HG03095 (cell line): ENCODE measurements around the gene MRC2.
"Not testable (repeated sequence)": the region's sequence is repeated elsewhere in the genome, so short reads cannot be mapped to it uniquely, and the experiment has no call there.

Experiments used
- ATAC-seq: cut with Tn5 transposase; IDR thresholded peaks from one replicate; pipeline ENCODE4 v1.9.1; 2021; ENCODE audit warnings: moderate library complexity; ENCODE audit not compliant: unreplicated experiment

Gene MRC2

GRCh38 chr17:62627219-62627903 is at the start of gene MRC2:
Gene MRC2 (plus strand): TSS chr17:62627670. CDS start chr17:62627803, 133 bp downstream.
- no peak for ATAC-seq

- ATAC-seq = no peak
These were observed 48.5 kb upstream of the MRC2 start for GRCh38 chr17:62578757-62579487.

GRCh38 chr17:62580947-62581346 is 46.5 kb upstream of the MRC2 start:
- no peak for ATAC-seq

GRCh38 chr17:62581764-62582163 is 45.7 kb upstream of the MRC2 start:
- ATAC-seq = no peak

GRCh38 chr17:62587554-62587953 is 39.9 kb upstream of the MRC2 start:
- ATAC-seq = no peak

GRCh38 chr17:62588109-62588508 is 39.4 kb upstream of the MRC2 start:
- ATAC-seq = no peak

GRCh38 chr17:62591333-62591732 is 36.1 kb upstream of the MRC2 start:
- no peak for ATAC-seq

GRCh38 chr17:62591822-62592221 is 35.6 kb upstream of the MRC2 start:
- ATAC-seq = not testable (repeated sequence)

GRCh38 chr17:62592341-62593099 is 35.0 kb upstream of the MRC2 start:
- no peak for ATAC-seq

GRCh38 chr17:62595484-62595883 is 32.0 kb upstream of the MRC2 start:
- no peak for ATAC-seq

GRCh38 chr17:62596662-62597061 is 30.8 kb upstream of the MRC2 start:
- no peak for ATAC-seq

- ATAC-seq = no peak
These were observed 30.3 kb upstream of the MRC2 start for GRCh38 chr17:62597150-62597549.

GRCh38 chr17:62597920-62598319 is 29.6 kb upstream of the MRC2 start:
- ATAC-seq = no peak

GRCh38 chr17:62599964-62600657 is 27.4 kb upstream of the MRC2 start:
- no peak for ATAC-seq

GRCh38 chr17:62600805-62601204 is 26.7 kb upstream of the MRC2 start:
- ATAC-seq = no peak

GRCh38 chr17:62601471-62601870 is 26.0 kb upstream of the MRC2 start:
- no peak for ATAC-seq

- not testable (repeated sequence) for ATAC-seq
These were observed 23.7 kb upstream of the MRC2 start for GRCh38 chr17:62603783-62604182.

- ATAC-seq = no peak
These were observed 21.9 kb upstream of the MRC2 start for GRCh38 chr17:62605588-62605987.

GRCh38 chr17:62611292-62611691 is 16.2 kb upstream of the MRC2 start:
- peak; percentile 75 for ATAC-seq

- ATAC-seq = no peak
These were observed 15.7 kb upstream of the MRC2 start for GRCh38 chr17:62611728-62612127.

GRCh38 chr17:62612289-62612688 is 15.2 kb upstream of the MRC2 start:
- not testable (repeated sequence) for ATAC-seq
